Measurements from ENCODE around the gene ART4. TPM values are rescaled to one million over a fixed set of nuclear protein-coding genes. Genes with fewer than 3 reads are reported as not detected.

The ART4 gene
- total RNA-seq, 1 experiment from 2014 or later = not detected

- Histone ChIP-seq H3K36me3 (ENCODE audit: control insufficient read depth in 1 of 2, insufficient read depth in 2 of 2, low read length in 2 of 2) (no peaks in the 10 kb centered on the region), H3K27me3 (ENCODE audit: insufficient read depth, low read length) (no peaks in the 10 kb centered on the region), H3K4me2 (ENCODE audit: low read length) (no peak overlapping the region), H2AFZ (ENCODE audit: low read depth, low read length, poor library complexity, severe bottlenecking) (no peak overlapping the region), H4K20me1 (ENCODE audit: insufficient read depth) (no peaks in the 10 kb centered on the region), H3K79me2 (ENCODE audit: insufficient read depth, low read length) (no peaks in the 10 kb centered on the region), H3K4me3 (replicated peaks in 1 of 2; ENCODE audit: low read depth in 1 of 2, low read length in 2 of 2) (no peak overlapping the region), H3K9me3 (ENCODE audit: control insufficient read depth in 1 of 2, insufficient read depth in 1 of 2, low read depth in 1 of 2, low read length in 2 of 2) (no peaks in the 10 kb centered on the region), H3K9me2 (ENCODE audit: insufficient read depth) (no peaks in the 10 kb centered on the region), H3K4me1 (ENCODE audit: control insufficient read depth in 1 of 2, insufficient read depth in 2 of 2, low read length in 2 of 2) (no peaks in the 10 kb centered on the region), H3K27ac (ENCODE audit: low read depth, low read length) (no peak overlapping the region), H3K9ac (ENCODE audit: low read length) (no peak overlapping the region)
- CTCF ChIA-PET = no interaction called here
- RAD21 ChIA-PET (ENCODE audit: low non-redundant PET in 1 of 2, low total read pairs in 2 of 2, uncharacterized antibody in 2 of 2, unreplicated experiment in 2 of 2) = no interaction called here
- TF ChIP-seq POLR2A (IDR thresholded peaks at IDR 0.05; ENCODE audit: borderline replicate concordance, extremely low read depth, insufficient read depth, insufficient read length) (no peak), FOSL1 (IDR thresholded peaks at IDR 0.05; ENCODE audit: low read depth) (no peak), TCF7L2 (IDR thresholded peaks at IDR 0.05; ENCODE audit: borderline replicate concordance, extremely low read depth, insufficient read depth, insufficient read length) (no peak), MAX (IDR thresholded peaks at IDR 0.05) (no peak), JUND (IDR thresholded peaks at IDR 0.05) (no peak), ZNF274 (IDR thresholded peaks at IDR 0.05; ENCODE audit: low read depth, low read length) (no peak), YY1 (IDR thresholded peaks at IDR 0.05; ENCODE audit: extremely low read depth, insufficient replicate concordance, low read depth, low read length) (no peak)
- POLR2A ChIA-PET = no interaction called here
- intact Hi-C loops (cut with micrococcal nuclease) = loop anchor here (5.0 to 10.0 kb wide), 3 partner anchors 375 to 675 kb away; partner anchors contain the start of gene RERG
- no peak for DNase-seq (ENCODE audit: low read depth, low spot score)
- ATAC-seq = no peak
- BruUV-seq (replicated peaks) = no TSS peak
Measured at GRCh38 chr12:14849661-14850060, 6.3 kb upstream of the ART4 start.

DNA sequence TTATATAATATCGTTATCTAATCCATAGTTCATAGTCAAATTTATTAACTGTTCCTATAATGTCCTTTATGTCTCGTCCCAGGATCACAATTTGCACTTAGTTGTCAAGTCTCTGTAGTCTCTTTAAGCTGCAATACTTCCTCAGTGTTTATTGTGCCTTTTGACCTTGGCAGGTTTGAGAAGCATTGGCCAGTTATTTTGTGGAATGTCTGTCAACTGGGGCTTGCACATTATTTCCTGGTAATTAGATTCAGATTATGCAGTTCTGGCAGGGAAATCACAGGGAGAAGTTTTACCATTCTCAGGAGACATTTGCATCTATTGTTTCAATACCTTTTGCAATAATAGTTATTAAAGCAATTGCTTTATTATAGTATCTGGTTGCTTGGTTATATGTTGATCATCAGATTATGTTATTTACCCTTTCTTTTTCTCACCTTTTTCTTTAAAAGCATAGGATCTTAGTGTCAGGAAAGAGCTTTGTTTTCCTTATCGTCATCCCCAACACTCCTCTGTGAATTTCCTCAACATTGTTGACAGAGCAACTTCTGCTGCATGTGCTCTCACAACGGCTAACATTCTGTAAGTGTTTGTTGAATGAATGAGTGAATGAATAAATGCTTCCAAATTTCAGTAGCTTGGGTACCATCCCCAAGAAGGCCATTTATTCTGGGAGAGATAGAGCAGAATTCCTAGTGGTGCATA is 3.7 kb upstream of the ART4 start:
- H3K36me3 ChIP-seq (ENCODE audit: control insufficient read depth in 1 of 2, insufficient read depth in 2 of 2, low read length in 2 of 2) = no peaks in the 10 kb centered on the region
- intact Hi-C loops (cut with micrococcal nuclease) = loop anchor here (5.0 to 10.0 kb wide), 3 partner anchors 378 to 678 kb away; partner anchors contain the start of gene RERG
- no peak overlapping the region for H3K27ac ChIP-seq (ENCODE audit: low read depth, low read length)
- peaks cover 0 to 3% of the 10 kb centered on the region in 2 experiments; a peak in 2 of 4 replicates for H3K4me1 ChIP-seq (ENCODE audit: control insufficient read depth in 1 of 2, insufficient read depth in 2 of 2, low read length in 2 of 2)
- RAD21 ChIA-PET (ENCODE audit: low non-redundant PET in 1 of 2, low total read pairs in 2 of 2, uncharacterized antibody in 2 of 2, unreplicated experiment in 2 of 2) = interaction anchor here in 1 of 2 experiments (0.5 kb wide), 1 partner anchor 148 kb away, joined by 3 read pairs; no protein-coding TSS in a partner anchor
- H3K9me3 ChIP-seq (ENCODE audit: control insufficient read depth in 1 of 2, insufficient read depth in 1 of 2, low read depth in 1 of 2, low read length in 2 of 2) = no peaks in the 10 kb centered on the region
- no peaks in the 10 kb centered on the region for H3K79me2 ChIP-seq (ENCODE audit: insufficient read depth, low read length)
- no peak overlapping the region for H3K4me3 ChIP-seq (replicated peaks in 1 of 2; ENCODE audit: low read depth in 1 of 2, low read length in 2 of 2)
- no peaks in the 10 kb centered on the region for H4K20me1 ChIP-seq (ENCODE audit: insufficient read depth)
- H3K9ac ChIP-seq (ENCODE audit: low read length) = no peak overlapping the region
- ATAC-seq (no peak), DNase-seq (ENCODE audit: low read depth, low spot score) (no peak)
- CTCF ChIA-PET = interaction anchor here (1.1 to 2.6 kb wide), 2 partner anchors 90 to 148 kb away, joined by 3 to 12 read pairs; no protein-coding TSS in a partner anchor
- no peaks in the 10 kb centered on the region for H3K9me2 ChIP-seq (ENCODE audit: insufficient read depth)
- H3K4me2 ChIP-seq (ENCODE audit: low read length) = no peak overlapping the region
- no TSS peak for BruUV-seq (replicated peaks)
- H2AFZ ChIP-seq (ENCODE audit: low read depth, low read length, poor library complexity, severe bottlenecking) = no peak overlapping the region
- POLR2A ChIA-PET = no interaction called here
- H3K27me3 ChIP-seq (ENCODE audit: insufficient read depth, low read length) = no peaks in the 10 kb centered on the region
- TF ChIP-seq SP1 (IDR thresholded peaks at IDR 0.05; ENCODE audit: low read depth) (no peak), SRF (IDR thresholded peaks at IDR 0.05; ENCODE audit: low read depth) (no peak), ZNF274 (IDR thresholded peaks at IDR 0.05; ENCODE audit: low read depth, low read length) (no peak), EGR1 (IDR thresholded peaks at IDR 0.05; ENCODE audit: low read depth) (no peak), RAD21 (IDR thresholded peaks at IDR 0.05; ENCODE audit: low read depth) (no peak), SIN3A (IDR thresholded peaks at IDR 0.05; ENCODE audit: low read depth) (no peak), YY1 (IDR thresholded peaks at IDR 0.05; ENCODE audit: extremely low read depth, insufficient replicate concordance, low read depth, low read length) (no peak), CTCF (IDR thresholded peaks at IDR 0.05 in 2 of 3, conservative IDR thresholded peaks at IDR 0.05 in 1 of 3; ENCODE audit: borderline replicate concordance in 1 of 3, insufficient read depth in 1 of 3, low read depth in 2 of 3, low read length in 2 of 3) (no peak)
- TF ChIP-seq, protein P1, sequence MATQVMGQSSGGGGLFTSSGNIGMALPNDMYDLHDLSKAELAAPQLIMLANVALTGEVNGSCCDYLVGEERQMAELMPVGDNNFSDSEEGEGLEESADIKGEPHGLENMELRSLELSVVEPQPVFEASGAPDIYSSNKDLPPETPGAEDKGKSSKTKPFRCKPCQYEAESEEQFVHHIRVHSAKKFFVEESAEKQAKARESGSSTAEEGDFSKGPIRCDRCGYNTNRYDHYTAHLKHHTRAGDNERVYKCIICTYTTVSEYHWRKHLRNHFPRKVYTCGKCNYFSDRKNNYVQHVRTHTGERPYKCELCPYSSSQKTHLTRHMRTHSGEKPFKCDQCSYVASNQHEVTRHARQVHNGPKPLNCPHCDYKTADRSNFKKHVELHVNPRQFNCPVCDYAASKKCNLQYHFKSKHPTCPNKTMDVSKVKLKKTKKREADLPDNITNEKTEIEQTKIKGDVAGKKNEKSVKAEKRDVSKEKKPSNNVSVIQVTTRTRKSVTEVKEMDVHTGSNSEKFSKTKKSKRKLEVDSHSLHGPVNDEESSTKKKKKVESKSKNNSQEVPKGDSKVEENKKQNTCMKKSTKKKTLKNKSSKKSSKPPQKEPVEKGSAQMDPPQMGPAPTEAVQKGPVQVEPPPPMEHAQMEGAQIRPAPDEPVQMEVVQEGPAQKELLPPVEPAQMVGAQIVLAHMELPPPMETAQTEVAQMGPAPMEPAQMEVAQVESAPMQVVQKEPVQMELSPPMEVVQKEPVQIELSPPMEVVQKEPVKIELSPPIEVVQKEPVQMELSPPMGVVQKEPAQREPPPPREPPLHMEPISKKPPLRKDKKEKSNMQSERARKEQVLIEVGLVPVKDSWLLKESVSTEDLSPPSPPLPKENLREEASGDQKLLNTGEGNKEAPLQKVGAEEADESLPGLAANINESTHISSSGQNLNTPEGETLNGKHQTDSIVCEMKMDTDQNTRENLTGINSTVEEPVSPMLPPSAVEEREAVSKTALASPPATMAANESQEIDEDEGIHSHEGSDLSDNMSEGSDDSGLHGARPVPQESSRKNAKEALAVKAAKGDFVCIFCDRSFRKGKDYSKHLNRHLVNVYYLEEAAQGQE (IDR thresholded peaks at IDR 0.05; ENCODE audit: low read depth) = no peak
